HG03521 (cell line): ENCODE data around the gene SLC35A3.
A peak's percentile ranks its signal among the peaks of the same experiment; 100 is the strongest.
"Not testable (repeated sequence)": the region's sequence is repeated elsewhere in the genome, so short reads cannot be mapped to it uniquely, and the experiment has no call there.

Experiments
- ATAC-seq: cut with Tn5 transposase; IDR thresholded peaks from one replicate; pipeline ENCODE4 v1.9.1; 2021; ENCODE audit warnings: mild to moderate bottlenecking, moderate library complexity; ENCODE audit not compliant: unreplicated experiment

Gene SLC35A3

DNA sequence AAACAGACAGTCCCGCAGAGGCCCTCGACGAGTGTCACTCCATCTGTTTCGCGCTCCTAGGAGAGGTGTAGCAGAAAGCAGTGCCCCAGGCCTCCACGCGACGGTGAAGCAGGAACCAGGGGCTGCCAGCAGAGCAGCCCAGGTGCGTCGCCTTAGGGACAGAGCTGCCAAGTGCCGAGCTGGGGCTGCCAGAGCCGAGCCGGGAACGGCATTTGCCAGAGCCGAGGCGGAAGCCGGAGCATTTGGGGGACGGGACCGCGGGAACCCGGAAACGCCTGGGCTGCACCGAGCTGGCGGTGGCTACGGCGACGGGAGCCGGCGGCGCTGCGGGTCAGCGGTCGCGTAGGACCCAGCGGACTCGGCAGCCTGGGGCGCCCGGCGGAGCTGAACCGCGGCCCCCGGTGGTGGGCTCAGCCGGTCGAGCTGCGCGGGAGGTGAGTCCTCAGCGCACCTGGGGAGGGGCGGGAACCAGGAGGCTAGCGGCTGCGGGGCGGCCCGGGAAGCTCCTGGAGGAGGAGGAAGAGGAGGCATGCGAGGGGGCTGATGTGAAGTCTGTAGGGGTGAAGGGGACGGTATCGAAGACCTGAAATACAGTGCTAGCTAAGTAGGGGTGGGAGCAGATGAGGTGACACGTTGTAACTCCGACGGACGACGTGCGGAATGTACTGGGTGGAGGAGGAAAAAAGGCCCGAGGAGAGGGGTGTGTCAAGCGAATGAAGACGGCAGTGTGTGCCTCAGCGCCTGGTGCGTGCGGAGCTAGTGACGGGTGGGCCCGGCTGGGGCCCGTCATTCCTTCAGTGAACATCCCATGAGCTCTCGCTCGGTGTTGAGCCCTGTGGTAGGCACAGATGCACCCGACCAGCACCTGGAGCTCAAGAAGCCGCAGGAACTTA is at the start of gene SLC35A3:
TSS of gene SLC35A3 (plus strand) at position 268 of the 893 bp plus-strand sequence. CDS start 23,559 bp downstream, outside the sequence.
- peak; percentile 84 for ATAC-seq

DNA sequence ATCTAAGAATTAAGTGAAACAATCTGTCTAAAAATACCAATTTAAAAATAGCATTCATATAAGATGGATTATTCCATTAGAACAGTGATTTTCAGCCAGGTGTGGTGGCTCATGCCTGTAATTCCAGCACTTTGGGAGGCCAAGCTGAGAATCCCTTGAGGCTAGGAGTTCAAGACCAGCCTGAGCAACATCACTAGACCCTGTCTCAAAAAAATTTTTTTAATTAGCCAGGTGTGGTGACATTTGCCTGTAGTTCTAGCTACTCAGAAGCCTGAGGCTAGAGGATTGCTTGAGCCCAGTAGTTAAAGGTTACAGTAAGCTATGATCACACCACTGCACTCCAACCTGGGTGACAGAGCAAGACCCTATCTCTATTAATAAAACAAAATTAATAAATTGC is 35.0 kb upstream of the SLC35A3 start:
- no peak for ATAC-seq

DNA sequence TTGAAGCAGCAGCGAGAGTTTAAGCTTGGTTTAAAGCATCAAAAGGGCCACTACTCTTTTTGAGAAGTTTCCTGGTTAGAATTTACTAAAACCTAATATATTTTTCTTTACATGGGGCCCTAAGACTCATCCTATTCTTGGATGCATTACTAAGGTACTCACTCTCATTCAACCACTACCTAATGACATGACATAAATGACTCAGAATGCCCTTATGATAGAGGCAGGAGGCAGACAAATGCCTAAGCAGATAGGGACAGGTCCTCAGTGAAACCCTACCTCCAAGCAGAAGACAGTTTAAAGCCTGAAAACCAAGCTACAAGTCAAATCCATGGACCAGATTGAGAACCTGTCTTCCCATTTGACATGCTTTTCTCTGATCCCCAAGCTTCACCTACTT is 34.3 kb upstream of the SLC35A3 start:
- ATAC-seq = no peak

DNA sequence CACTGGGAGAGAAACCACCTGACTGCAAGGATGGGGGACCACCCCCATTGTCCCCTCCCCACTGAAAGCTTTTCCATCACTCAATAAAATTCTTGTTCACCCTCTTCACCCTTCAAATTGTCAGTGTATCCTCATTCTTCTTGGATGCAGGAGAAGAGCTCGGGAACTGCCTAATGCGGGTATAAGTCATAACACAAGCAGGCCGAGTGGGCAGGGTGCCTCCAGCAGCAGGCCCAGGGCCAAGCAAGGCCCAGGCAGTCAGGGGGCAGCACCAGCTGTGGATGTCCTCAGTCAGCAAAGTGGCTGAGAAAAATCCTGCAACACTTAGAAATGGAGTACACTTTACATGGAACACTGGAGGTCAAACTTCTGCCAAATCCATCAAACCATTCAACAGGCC is 33.7 kb upstream of the SLC35A3 start:
- no peak for ATAC-seq

DNA sequence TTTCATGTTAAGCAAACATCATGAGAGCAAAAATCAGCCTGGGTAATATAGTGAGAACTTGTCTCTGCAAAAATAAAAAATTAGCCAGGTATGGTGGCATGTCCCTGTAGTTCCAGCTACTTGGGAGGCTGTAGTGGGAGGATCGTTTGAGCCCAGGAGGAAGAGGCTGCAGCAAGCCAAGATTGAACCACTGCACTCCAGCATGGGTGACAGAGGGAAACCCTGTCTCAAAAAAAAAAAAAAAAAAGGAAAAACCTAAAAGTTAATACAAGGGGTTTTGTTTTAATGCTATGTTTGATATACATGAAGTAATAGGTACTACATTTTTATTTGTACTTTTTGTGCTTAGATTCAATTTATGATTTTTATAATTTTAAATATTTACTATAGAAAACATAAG is 27.1 kb upstream of the SLC35A3 start:
- ATAC-seq = no peak

DNA sequence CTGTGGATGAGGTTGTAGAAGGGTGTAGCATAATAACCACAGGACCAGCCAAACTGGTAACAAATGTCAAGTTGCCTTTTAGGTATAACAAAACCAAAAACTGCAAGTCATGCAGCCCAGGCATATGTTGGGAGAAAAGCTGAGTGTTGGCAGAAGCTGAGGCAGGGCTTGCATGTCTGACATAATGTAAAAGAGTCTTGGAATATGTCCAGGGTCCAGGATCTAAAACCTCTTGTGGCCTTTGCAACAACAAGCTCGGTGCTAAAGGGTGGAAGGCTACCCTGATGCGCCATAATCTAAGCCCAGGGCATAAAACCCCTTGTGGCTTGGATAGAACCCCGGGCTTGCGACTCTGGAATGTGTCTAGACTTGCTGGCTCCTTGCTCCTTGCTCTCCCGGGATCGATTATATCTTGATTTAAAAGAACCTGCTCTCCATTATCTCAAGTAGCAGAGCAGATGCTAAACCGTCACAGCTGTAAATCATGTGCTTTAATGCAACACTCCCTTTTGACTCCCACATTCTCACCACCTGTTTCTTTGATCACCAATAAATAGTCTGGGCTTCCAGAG is 26.5 kb upstream of the SLC35A3 start:
- ATAC-seq = no peak

DNA sequence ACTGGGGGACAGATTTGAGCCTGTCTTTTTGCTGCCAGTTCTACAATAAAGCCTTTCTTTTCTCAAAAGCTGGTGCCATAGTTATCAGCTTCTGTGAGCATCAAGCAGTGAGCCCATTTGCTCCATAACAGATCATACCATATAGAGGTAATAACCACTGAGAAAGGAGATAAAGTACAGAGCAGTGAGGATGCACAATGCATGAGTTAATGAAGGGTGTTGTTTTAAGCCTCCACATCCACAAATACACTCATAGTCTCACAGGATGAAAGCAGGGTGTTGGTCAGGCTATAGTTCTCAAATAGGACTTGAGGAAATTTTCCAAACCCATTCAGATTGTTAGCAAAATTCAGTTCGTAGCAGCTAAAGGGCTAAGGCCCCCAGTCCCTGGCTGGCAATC is 25.6 kb upstream of the SLC35A3 start:
- no peak for ATAC-seq

DNA sequence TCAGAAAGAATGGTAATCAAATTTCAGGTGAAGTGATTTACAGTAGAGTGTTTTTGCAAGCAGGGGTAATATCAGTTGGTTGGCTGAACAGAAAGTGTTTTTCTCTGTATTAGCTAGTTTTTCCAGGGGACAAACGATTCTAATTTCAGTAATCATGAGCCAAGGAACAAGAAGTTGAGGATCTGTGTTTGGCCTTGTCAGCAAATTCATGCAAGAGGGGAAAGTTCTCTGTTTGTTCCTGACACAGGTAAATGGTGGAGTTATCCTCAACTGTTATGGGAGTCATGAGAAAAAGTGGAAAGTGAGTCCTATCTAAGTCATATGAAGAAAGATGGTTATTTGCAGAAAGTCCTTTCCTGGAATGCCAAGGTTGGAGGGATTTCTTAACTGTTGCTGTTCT is 24.6 kb upstream of the SLC35A3 start:
- ATAC-seq = no peak

DNA sequence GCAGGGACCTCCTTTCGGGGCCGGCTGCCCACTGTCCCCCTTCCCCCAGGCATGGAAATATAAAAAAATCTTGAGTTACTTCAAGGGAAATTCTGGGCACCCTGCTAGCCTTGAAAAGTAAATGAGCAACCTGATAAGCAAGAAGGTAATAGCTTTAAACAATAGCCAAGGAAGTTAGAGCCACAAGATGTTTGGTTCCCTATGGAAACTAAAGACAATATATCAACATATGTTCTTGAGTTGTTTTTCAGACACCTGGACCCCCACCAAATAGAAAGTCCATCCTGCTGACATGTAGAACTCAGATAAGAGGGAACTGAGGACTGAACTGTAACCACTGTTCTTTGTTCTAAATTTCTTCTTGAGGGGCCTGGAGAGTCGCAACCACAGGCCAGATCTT is 19.3 kb upstream of the SLC35A3 start:
- no peak for ATAC-seq

DNA sequence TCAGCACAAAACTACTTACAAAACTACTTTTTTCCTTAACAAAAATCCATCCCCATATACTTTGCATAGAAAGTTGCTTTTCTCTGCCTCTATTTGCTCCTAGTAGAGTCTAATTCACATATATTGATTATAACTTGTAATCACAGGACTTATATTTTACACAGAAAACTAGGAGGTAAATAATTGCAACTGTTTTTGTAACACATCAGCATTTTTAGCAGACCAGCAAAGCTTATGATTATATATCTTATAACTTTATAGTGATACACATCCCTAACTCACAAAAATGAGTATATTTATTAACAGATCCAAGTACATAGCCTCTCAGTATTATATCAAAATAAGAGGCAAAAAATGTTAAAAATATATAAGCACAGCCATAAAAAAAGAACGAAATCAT is 17.3 kb upstream of the SLC35A3 start:
- no peak for ATAC-seq

DNA sequence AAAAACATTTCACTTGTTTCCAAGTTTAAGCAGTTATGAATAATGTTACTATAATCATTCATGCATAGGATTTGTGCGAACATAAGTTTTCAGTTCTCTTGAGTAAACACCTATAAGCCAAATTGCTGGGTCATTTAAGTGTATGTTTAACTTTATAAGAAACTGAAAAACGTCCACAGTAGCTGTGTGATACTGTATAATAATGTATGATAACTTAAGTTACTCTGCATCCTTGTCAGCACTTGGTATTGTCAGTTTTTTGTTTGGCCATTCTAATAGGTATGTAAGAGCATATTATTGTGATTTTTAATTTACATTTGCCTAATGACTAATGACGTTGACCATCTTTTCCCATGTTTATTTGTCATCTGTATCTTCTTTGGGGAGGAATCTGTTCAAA is 14.4 kb upstream of the SLC35A3 start:
- no peak for ATAC-seq

DNA sequence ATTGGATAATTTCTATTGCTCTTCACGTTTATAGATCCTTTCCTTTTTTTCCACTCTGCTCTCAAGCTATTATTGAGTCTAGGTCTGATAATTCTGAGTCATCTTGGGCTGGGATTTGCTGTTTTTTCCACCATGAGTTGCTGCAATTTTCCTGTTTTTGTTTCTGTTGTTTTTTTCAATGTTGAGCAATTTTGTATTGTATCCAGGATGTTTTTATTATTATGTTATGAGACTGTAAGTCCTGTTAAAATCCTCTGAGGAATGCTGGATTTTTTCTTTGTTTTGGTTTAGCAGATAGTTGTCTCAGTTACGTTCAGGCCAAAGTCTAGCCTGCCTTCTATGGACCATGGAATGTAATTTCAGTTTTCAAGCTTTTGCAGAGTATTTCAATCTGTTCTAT is 13.0 kb upstream of the SLC35A3 start:
- ATAC-seq = no peak

DNA sequence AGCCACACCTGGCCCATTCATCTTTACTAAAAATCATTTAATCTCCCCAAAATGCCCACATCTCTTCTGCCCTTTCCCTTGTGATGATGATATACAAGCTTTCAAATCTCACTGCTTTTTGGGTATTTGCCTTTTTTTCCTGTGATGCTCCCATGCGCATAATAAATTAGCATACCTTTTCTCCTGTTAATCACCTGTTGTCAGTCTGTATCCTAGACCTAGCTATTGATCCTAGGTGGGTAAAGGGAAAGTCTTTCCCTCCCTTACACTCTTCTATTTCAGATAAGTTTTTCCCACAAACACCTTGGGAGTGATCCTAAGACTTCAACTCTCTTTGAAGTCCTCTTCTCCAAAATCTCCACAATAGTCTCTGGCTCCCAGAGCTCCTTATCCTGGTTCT is 12.0 kb upstream of the SLC35A3 start:
- ATAC-seq = no peak

DNA sequence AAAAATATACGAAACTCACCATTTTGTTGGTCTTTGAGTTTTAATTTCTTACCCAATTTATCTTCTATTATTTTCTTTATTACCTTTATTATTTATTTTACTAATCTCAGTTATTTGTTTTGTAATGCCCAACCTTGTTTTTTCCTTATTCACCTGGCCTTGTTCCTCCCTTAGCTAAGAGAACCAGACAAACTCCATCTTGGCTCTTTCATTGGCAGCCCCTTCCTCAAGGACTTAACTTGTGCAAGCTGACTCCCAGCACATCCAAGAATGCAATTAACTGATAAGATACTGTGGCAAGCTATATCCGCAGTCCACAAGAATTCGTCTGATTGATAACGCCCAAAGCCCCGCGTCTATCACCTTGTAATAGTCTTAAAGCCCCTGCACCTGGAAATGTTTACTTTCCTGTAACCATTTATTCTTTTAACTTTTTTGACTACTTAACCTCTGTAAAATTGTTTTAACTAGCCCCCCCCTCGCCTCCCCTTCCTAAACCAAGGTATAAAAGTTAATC is 10.5 kb upstream of the SLC35A3 start:
- not testable (repeated sequence) for ATAC-seq

DNA sequence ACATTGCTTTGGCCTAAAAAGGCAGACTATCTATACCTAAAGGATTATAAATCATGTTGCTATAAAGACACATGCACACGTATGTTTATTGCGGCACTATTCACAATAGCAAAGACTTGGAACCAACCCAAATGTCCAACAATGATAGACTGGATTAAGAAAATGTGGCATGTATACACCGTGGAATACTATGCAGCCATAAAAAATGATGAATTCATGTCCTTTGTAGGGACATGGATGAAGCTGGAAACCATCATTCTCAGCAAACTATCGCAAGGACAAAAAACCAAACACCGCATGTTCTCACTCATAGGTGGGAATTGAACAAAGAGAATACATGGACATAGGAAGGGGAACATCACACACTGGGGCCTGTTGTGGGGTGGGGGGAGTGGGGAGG is 9.5 kb upstream of the SLC35A3 start:
- not testable (repeated sequence) for ATAC-seq

DNA sequence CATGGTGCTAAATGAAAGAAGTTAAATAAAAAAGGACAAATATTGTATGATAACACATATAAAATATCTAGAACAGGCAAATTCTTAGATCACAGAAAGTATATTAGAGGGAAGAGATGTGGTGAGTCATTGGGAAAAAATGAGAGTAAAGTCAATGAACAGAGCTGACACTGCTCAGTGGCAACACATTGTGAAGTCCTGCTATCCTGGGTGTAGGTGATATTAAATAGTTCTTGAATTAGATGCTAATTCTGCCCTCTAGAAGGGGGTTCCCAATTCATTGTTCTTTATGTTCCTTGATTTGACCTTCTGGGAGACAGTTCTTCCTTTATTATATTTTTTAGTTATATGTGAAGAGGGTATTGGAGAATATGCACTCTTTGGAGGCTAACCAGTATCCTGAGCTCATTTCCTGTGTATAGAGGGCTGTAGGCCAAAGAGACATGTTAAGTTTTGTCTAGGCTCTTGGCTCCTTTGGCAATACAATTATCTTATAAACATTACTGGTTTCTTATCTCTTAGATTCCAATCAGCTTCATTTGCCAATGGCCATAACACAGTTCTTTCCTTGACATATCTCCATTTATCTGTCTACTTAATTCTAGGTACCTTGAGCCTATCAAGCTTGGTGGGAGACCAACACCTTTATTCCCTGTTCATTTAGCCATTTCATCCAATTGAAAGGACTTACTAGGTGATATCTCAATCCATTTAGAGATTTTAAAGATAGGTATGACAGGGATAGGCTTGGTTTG is 6.6 kb upstream of the SLC35A3 start:
- no peak for ATAC-seq

DNA sequence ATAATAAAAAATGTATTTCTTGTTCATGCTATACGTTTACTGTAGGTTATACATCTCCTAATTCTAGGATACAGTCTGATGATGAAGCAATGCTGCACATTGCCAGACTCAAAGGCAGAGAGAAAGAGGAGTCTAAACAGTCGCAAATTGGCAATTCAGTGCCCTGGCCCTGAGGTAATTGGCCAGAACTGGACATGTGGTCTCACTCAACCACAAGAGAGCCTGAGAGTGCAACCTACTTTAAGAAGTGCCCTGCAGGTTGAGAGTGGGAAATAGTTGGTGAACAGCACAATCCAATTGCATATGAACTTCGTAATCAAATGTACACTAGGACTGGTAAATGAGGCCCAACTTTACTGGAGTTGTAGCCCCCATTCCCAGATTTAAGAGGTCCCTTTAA is 5.0 kb upstream of the SLC35A3 start:
- no peak for ATAC-seq

DNA sequence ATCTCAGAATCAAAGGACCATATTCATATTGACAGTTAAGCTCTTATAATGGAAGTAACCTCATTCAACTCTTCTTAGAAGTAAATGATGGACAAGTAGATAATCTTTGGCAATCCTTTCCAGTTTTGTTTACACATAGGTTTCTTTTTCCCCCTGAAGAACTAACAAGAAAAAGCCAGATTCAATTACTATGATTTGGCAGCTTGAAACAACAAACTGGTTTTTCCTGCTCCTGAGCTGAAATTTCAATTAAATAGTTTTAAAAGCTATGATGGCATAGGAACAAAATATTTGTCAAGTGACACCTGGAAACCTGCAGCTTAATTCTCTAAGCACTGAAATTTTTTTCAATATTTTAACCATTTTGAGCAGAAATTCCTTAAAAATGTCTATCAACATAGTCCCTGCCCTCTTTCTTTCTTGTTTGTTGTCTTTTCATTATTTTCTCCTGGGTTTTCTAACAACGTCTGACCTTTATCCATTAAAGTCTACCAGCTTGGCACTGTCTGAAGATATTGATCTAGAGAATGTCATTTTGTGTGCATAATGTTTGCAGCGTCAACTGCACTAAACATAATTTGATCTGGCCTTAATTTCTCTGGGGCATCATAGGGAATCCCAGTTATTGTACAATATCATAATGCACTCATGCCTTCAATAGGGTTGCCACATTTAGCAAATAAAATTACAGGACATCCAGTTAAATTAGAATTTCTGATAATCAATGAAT is 4.0 kb upstream of the SLC35A3 start:
- ATAC-seq = no peak

DNA sequence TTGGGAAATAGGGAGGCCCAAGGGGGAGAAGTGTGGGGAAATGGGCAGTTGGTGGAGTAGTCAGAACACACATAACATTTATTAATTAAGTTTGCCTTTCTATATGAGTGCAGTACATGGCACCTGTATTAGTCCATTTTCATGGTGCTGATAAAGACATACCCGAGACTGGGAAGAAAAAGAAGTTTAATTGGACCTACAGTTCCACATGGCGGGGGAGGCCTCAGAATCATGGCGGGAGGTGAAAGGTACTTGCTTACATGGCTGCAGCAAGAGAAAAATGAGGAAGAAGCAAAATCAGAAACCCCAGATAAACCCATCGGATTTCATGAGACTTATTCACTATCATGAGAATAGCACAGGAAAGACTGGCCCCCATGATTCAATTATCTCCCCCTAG is 1.6 kb upstream of the SLC35A3 start:
- ATAC-seq = no peak

DNA sequence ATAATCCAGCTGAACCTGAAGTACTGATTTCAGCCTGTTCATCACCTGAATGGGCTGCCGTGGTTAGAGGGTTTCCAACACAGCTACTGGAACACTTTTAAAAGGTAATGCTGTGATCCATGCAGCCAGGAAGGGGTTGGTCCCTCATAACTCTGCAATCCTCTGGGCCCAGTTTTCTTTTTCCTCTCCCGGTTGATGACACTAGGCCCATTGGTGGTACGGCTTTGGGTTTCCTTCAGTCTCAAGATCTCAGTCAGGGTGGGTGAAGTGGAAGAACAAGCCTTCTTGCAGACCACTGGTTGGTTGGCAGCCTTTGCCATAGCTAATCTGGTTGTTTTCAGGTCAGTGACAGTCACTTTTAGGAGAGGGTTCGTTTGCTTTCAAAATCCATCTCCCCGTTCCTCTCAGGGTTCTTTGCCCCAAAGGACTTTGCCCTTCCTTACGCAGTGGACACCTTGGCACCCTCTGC is 502 bp upstream of the SLC35A3 start:
- peak; percentile 8 for ATAC-seq
